ENCODE data around the gene MCM7.

GRCh38 chr7:100126239-100126930 is 25.2 kb upstream of the MCM7 start:
- TF ChIP-seq, protein P1, sequence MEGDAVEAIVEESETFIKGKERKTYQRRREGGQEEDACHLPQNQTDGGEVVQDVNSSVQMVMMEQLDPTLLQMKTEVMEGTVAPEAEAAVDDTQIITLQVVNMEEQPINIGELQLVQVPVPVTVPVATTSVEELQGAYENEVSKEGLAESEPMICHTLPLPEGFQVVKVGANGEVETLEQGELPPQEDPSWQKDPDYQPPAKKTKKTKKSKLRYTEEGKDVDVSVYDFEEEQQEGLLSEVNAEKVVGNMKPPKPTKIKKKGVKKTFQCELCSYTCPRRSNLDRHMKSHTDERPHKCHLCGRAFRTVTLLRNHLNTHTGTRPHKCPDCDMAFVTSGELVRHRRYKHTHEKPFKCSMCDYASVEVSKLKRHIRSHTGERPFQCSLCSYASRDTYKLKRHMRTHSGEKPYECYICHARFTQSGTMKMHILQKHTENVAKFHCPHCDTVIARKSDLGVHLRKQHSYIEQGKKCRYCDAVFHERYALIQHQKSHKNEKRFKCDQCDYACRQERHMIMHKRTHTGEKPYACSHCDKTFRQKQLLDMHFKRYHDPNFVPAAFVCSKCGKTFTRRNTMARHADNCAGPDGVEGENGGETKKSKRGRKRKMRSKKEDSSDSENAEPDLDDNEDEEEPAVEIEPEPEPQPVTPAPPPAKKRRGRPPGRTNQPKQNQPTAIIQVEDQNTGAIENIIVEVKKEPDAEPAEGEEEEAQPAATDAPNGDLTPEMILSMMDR (IDR thresholded peaks at IDR 0.05), result no peak
- TF ChIP-seq POLR2A (IDR thresholded peaks at IDR 0.05), result no peak

All from thyroid gland (tissue), 4 donors.